Stomach (tissue), 4 donors: ENCODE results near the gene PALM.

Experiments used
- CTCF ChIP-seq, 7 experiments: fragments of 450-650 bp in 4 of 7; fragments of 200-600 bp in 3 of 7; sonication (generic) in 3 of 7; IDR thresholded peaks; one replicate each; pipeline ENCODE4 v1.5.1; 2016 to 2019; ENCODE audit warnings: antibody characterized with exemption in 7 of 7, control low read depth in 2 of 7, mild to moderate bottlenecking in 1 of 7
- POLR2A ChIP-seq, 4 donors: fragments of 450-650 bp; IDR thresholded peaks; one replicate each; pipeline ENCODE4 v1.6.1; 2016; ENCODE audit warnings: antibody characterized with exemption in 4 of 4, control low read depth in 2 of 4, mild to moderate bottlenecking in 1 of 4, moderate library complexity in 1 of 4

- TF ChIP-seq CTCF (IDR thresholded peaks at IDR 0.05) (no peak), POLR2A (IDR thresholded peaks at IDR 0.05) (no peak)
Measured at GRCh38 chr19:722553-723101, 13.9 kb downstream of the PALM start.
